H1 (cell line): ENCODE data around the gene PRRT1. TPM values are rescaled to one million over a fixed set of nuclear protein-coding genes. Genes with fewer than 3 reads are reported as not detected.
A peak's percentile ranks its signal among the peaks of the same experiment; 100 is the strongest.

Source experiments
- ATF3 ChIP-seq: IDR thresholded peaks from 2 replicates; pipeline ENCODE4 v1.6.1; 2011; ENCODE audit warnings: low read depth, mild to moderate bottlenecking, low read length; ENCODE audit not compliant: insufficient read depth
- BACH1 ChIP-seq: IDR thresholded peaks from 2 replicates; pipeline ENCODE4 v1.6.1; 2012; ENCODE audit warnings: low read length, improper control_type of control experiment
- CHD2 ChIP-seq: IDR thresholded peaks from 2 replicates; pipeline ENCODE4 v1.6.1; 2012; ENCODE audit warnings: low read length, improper control_type of control experiment
- CREB1 ChIP-seq: IDR thresholded peaks from 2 replicates; pipeline ENCODE4 v1.6.1; 2012; ENCODE audit warnings: inconsistent platforms
- CTBP2 ChIP-seq: IDR thresholded peaks from 2 replicates; pipeline ENCODE4 v1.7.0; 2011; ENCODE audit warnings: borderline replicate concordance, mild to moderate bottlenecking, moderate library complexity, mixed read lengths, low read length; ENCODE audit not compliant: insufficient read depth, insufficient read length
- E2F6 ChIP-seq: IDR thresholded peaks from 2 replicates; pipeline ENCODE4 v1.6.1; 2012; ENCODE audit warnings: inconsistent platforms
- JUN ChIP-seq: IDR thresholded peaks from 2 replicates; pipeline ENCODE4 v1.6.1; 2011; ENCODE audit warnings: low read depth, mild to moderate bottlenecking, improper control_type of control experiment, low read length
- KDM4A ChIP-seq: IDR thresholded peaks from one replicate; pipeline ENCODE4 v1.7.1; 2012; ENCODE audit warnings: low read depth, mild to moderate bottlenecking, moderate library complexity, low read length, inconsistent platforms; ENCODE audit not compliant: severe bottlenecking
- MAX ChIP-seq: IDR thresholded peaks from 2 replicates; pipeline ENCODE4 v1.6.1; 2012; ENCODE audit warnings: inconsistent platforms
- PHF8 ChIP-seq: fragments of 200-600 bp; sonication (generic); conservative IDR thresholded peaks from 2 replicates; pipeline ENCODE4 v1.7.1; 2012; ENCODE audit warnings: low read depth, mild to moderate bottlenecking, inconsistent platforms, low read length, moderate library complexity
- SP4 ChIP-seq: IDR thresholded peaks from 2 replicates; pipeline ENCODE4 v1.6.1; 2012; ENCODE audit warnings: low read length, inconsistent platforms
- TBP ChIP-seq: IDR thresholded peaks from 2 replicates; pipeline ENCODE4 v1.6.1; 2011; ENCODE audit warnings: low read depth, low read length, improper control_type of control experiment
- USF2 ChIP-seq: IDR thresholded peaks from 2 replicates; pipeline ENCODE4 v1.6.1; 2011; ENCODE audit warnings: low read length, improper control_type of control experiment
- polyA plus RNA-seq, 7 experiments: library from polyadenylated mRNA; depleted of rRNA in 3 of 7; stranded (reverse) in 5 of 7; unstranded in 2 of 7; fragments of >200 nt in 5 of 7; fragments of 200-250 nt in 2 of 7; gene quantifications; 1 replicate in 5 of 7; 2 replicates in 1 of 7; 4 replicates in 1 of 7; pipeline versions ENCODE4 v1.2.1 to v1.2.3, GENCODE V29; 2011 to 2013; ENCODE audit warnings: missing spikeins in 2 of 7, mixed read lengths in 2 of 7
- total RNA-seq: library from RNA; stranded (reverse); fragmentation: NEBNext Ultra II Directional; extraction: Animal tissue kit (Norgen Biotek cat#: 25700); gene quantifications from 2 replicates; pipeline ENCODE4 v1.2.1, GENCODE V29; 2021

Gene PRRT1
- total and polyA plus RNA-seq, 2 of the 8 experiments (the other 6 are each of a cell fraction or from before 2014, with no cell fraction given) = 0.71 to 2.8 TPM

- TF ChIP-seq USF2 (no peak; the same call in 1 of the 2 replicates), PHF8 (no peak), TBP (0 out of 2 replicates have a peak, but pooled peaks have one; percentile 32), ATF3 (no peak), KDM4A (peak; percentile 38), CREB1 (peak; percentile 49; the same call in 1 of the 2 replicates), BACH1 (no peak), JUN (no peak), CHD2 (peak; percentile 81), CTBP2 (no peak), MAX (peak; percentile 84), E2F6 (peak; percentile 71), SP4 (peak; percentile 63; the same call in 1 of the 2 replicates)
- TF ChIP-seq, all 59 proteins: peak for 16
Measured at GRCh38 chr6:32177788-32178546, 26.2 kb upstream of the PRRT1 start, which contains the start of gene RNF5 (continued).
